GM12892 (cell line): ENCODE results near the gene PIGM.

ENCODE experiments used
- POLR2A ChIP-seq: IDR thresholded peaks from 2 replicates; pipeline ENCODE4 v1.6.1; 2011; ENCODE audit warnings: low read depth, low read length, control low read depth
- POLR2AphosphoS5 ChIP-seq: IDR thresholded peaks from 2 replicates; pipeline ENCODE4 v1.6.1; 2011; ENCODE audit warnings: low read depth, low read length, control low read depth
- TAF1 ChIP-seq: IDR thresholded peaks from 2 replicates; pipeline ENCODE4 v1.6.1; 2011; ENCODE audit warnings: low read depth, mild to moderate bottlenecking, control low read depth, low read length, borderline replicate concordance

- TF ChIP-seq POLR2AphosphoS5 = no peak
- no peak for TF ChIP-seq POLR2A
- no peak for TF ChIP-seq TAF1
These were observed 22.0 kb upstream of the PIGM start for GRCh38 chr1:160053548-160054365.
